ENCODE measurements around the gene NCBP2. TPM values are rescaled to one million over a fixed set of nuclear protein-coding genes. Genes with fewer than 3 reads are reported as not detected.

NCBP2 gene
- polyA plus RNA-seq, 1 of the 3 experiments (the other 2 are of a cell fraction) = 128 TPM

GRCh38 chr3:196927571-196928453 is 14.5 kb downstream of the NCBP2 start:
- no peaks in the 10 kb centered on the region for H3K79me2 ChIP-seq (ENCODE audit: insufficient read depth)
- H3K27me3 ChIP-seq (ENCODE audit: insufficient read depth) = no peaks in the 10 kb centered on the region
- peaks cover 37 to 72% of the 10 kb centered on the region in 2 experiments for H3K36me3 ChIP-seq (replicated peaks in 1 of 2; ENCODE audit: control insufficient read depth in 1 of 2, insufficient read depth in 2 of 2, low read length in 1 of 2)
- no peaks in the 10 kb centered on the region for H3K9me2 ChIP-seq
- no peak overlapping the region for H3K9ac ChIP-seq
- 87% methylated on average over 6 of the region's 7 CpGs for WGBS (ENCODE audit: low lambda C conversion rate)
- no peak overlapping the region for H3K4me2 ChIP-seq
- no peak overlapping the region for H2AFZ ChIP-seq (ENCODE audit: low read depth)
- no peak for TF ChIP-seq MAX (IDR thresholded peaks at IDR 0.05; ENCODE audit: low read depth)
- no peak for TF ChIP-seq ZBTB33 (IDR thresholded peaks at IDR 0.05; ENCODE audit: borderline replicate concordance, low read depth)
- no peak for TF ChIP-seq USF2 (IDR thresholded peaks at IDR 0.05; ENCODE audit: borderline replicate concordance, low read depth, low read length)
- no peak for TF ChIP-seq MXI1 (IDR thresholded peaks at IDR 0.05; ENCODE audit: low read depth, low read length)
- TF ChIP-seq NRF1 (IDR thresholded peaks at IDR 0.05; ENCODE audit: low read depth, low read length) = no peak
- TF ChIP-seq POLR2AphosphoS5 (IDR thresholded peaks at IDR 0.05; ENCODE audit: low read depth, low read length) = no peak
- no peak for TF ChIP-seq CTCF (IDR thresholded peaks at IDR 0.05)
- TF ChIP-seq EZH2phosphoT487 (IDR thresholded peaks at IDR 0.05; ENCODE audit: borderline replicate concordance, low read depth) = no peak
- ChIA-PET POLR2A (no interaction called here), CTCF (interaction anchor here (2.5 kb wide), 1 partner anchor 14 kb away, joined by 10 read pairs; the partner anchor contains the start of gene NCBP2)
- DNase-seq = no peak
- H3K9me3 ChIP-seq = no peaks in the 10 kb centered on the region
- H4K20me1 ChIP-seq (ENCODE audit: insufficient read depth) = no peaks in the 10 kb centered on the region
- peaks cover 7% of the 10 kb centered on the region for H3F3A ChIP-seq (replicated peaks; ENCODE audit: insufficient read depth)
- H3K27ac ChIP-seq (ENCODE audit: low read depth in 2 of 2, low read length in 1 of 2) = no peak overlapping the region
- no peak overlapping the region for H3K4me3 ChIP-seq (ENCODE audit: low read depth in 2 of 2, low read length in 1 of 2)
- H3K4me1 ChIP-seq (ENCODE audit: control insufficient read depth in 1 of 2, insufficient read depth in 2 of 2, low read depth in 1 of 2, low read length in 1 of 2) = no peaks in the 10 kb centered on the region

- H3K9me2 ChIP-seq = no peaks in the 10 kb centered on the region
- no peaks in the 10 kb centered on the region for H4K20me1 ChIP-seq (ENCODE audit: insufficient read depth)
- H3K79me2 ChIP-seq (ENCODE audit: insufficient read depth) = no peaks in the 10 kb centered on the region
- no peak overlapping the region for H3K4me3 ChIP-seq (ENCODE audit: low read depth in 2 of 2, low read length in 1 of 2)
- 61% methylated on average over 2 of the region's 2 CpGs for WGBS (ENCODE audit: low lambda C conversion rate)
- H3K4me1 ChIP-seq (ENCODE audit: control insufficient read depth in 1 of 2, insufficient read depth in 2 of 2, low read depth in 1 of 2, low read length in 1 of 2) = no peaks in the 10 kb centered on the region
- ChIA-PET POLR2A (no interaction called here), CTCF (no interaction called here)
- no peaks in the 10 kb centered on the region for H3K9me3 ChIP-seq
- H3K36me3 ChIP-seq (replicated peaks in 1 of 2; ENCODE audit: control insufficient read depth in 1 of 2, insufficient read depth in 2 of 2, low read length in 1 of 2) = peaks cover 30 to 57% of the 10 kb centered on the region in 2 experiments
- H3K4me2 ChIP-seq = no peak overlapping the region
- no peak for DNase-seq
- no peak overlapping the region for H2AFZ ChIP-seq (ENCODE audit: low read depth)
- no peaks in the 10 kb centered on the region for H3K27me3 ChIP-seq (ENCODE audit: insufficient read depth)
- no peaks in the 10 kb centered on the region for H3F3A ChIP-seq (replicated peaks; ENCODE audit: insufficient read depth)
- no peak overlapping the region for H3K9ac ChIP-seq
- H3K27ac ChIP-seq (ENCODE audit: low read depth in 2 of 2, low read length in 1 of 2) = no peak overlapping the region
- TF ChIP-seq ZBTB33 (IDR thresholded peaks at IDR 0.05; ENCODE audit: borderline replicate concordance, low read depth) = no peak
- no peak for TF ChIP-seq GATA2 (CRISPR knock-in tag; IDR thresholded peaks at IDR 0.05)
- no peak for TF ChIP-seq RFX5 (IDR thresholded peaks at IDR 0.05; ENCODE audit: low read length)
- TF ChIP-seq MXI1 (IDR thresholded peaks at IDR 0.05; ENCODE audit: low read depth, low read length) = no peak
- no peak for TF ChIP-seq RCOR1 (IDR thresholded peaks at IDR 0.05; ENCODE audit: low read length)
- no peak for TF ChIP-seq NFIC (IDR thresholded peaks at IDR 0.05; ENCODE audit: borderline replicate concordance)
- TF ChIP-seq CTCF (IDR thresholded peaks at IDR 0.05) = no peak
- TF ChIP-seq ELF1 (IDR thresholded peaks at IDR 0.05) = no peak
- TF ChIP-seq TEAD4 (IDR thresholded peaks at IDR 0.05; ENCODE audit: borderline replicate concordance, insufficient read depth) = no peak
- no peak for TF ChIP-seq POLR2AphosphoS5 (IDR thresholded peaks at IDR 0.05; ENCODE audit: low read depth, low read length)
These were observed 21.6 kb downstream of the NCBP2 start for GRCh38 chr3:196920733-196921132.

Measured in SK-N-SH (cell line).